Measurements from ENCODE around the gene GHITM. TPM values are rescaled to one million over a fixed set of nuclear protein-coding genes. Genes with fewer than 3 reads are reported as not detected.

GHITM gene
- total and polyA plus RNA-seq, 7 experiments from 2014 or later = 61.5 to 312 (median 78.7) TPM

DNA sequence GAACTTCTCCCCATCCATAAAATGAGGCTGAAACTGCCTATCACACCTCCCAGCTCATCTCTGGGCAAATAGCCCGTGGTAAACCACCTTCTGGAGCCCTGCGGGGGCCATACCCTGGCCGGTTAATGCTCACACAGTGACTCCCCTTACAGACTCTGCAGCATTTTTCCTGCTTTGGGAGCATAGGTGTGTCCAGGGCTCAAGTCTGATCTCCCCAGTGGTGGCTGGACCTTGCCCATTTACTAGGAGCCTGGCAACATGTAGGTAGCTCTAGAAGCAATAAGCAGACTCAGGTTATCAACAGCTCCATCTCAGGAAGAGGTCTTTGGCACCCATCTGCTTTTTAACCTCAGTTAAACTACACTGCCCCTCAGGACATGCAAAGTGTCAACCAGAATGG, 49.5 kb downstream of the GHITM start:
- CTCF ChIA-PET = no interaction called here

DNA sequence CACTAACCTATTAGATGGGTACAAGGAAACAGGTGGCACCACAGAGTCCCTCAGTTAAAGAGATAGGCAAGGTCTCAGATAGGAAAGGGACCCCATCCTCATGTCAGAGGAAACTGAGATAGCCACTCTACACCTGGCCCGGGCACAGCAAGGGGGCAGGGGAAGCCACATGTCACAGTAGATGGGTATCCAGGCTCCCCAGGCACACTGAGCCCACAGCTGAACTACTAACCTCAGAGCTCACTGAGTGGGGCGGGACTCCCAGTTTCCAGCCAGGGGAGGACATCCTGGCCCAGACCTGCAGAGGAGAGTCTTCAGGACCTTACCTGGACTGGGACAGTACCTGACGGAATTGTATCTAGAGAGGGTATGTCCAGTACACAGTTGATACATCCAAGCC, 51.3 kb downstream of the GHITM start:
- no peak overlapping the region for H3K27ac ChIP-seq (ENCODE audit: low read depth, low read length)
- ATAC-seq = peak; percentile 3
- no peak overlapping the region for H3K4me3 ChIP-seq (ENCODE audit: low read length)
- no peak for DNase-seq
- intact Hi-C loops (cut with micrococcal nuclease) = loop anchor here in 1 of 2 donors (5.0 kb wide), 1 partner anchor 43 kb away; no protein-coding TSS in a partner anchor
- Mint-ChIP-seq H3K36me3 (no peaks in the 10 kb centered on the region), H3K9me3 (no peaks in the 10 kb centered on the region), H3K4me3 (peak overlapping the region in 2 of 10 donors; percentile 6 to 11), H3K27me3 (peaks cover 0 to 34% (median 9%) of the 10 kb centered on the region in 5 donors), H3K27ac (peak overlapping the region in 5 of 9 donors; percentile 46 to 70 (median 60)), H3K4me1 (peaks cover 12 to 27% (median 16%) of the 10 kb centered on the region in 7 donors)
- ChIA-PET CTCF (interaction anchor here (0.8 to 1.2 kb wide), 2 partner anchors 9 to 21 kb away, joined by 3 to 4 read pairs; no protein-coding TSS in a partner anchor), POLR2A (interaction anchor here (0.6 to 1.4 kb wide), 2 partner anchors 13 to 52 kb away, joined by 3 to 6 read pairs; no protein-coding TSS in a partner anchor)
- peaks cover 0 to 3% of the 10 kb centered on the region in 2 donors for H3K27me3 ChIP-seq (ENCODE audit: control insufficient read depth in 2 of 2, insufficient read depth in 2 of 2, low read length in 2 of 2)
- H3K4me1 ChIP-seq (ENCODE audit: control insufficient read depth in 2 of 2, insufficient read depth in 2 of 2, low read length in 2 of 2) = peaks cover 18 to 24% of the 10 kb centered on the region in 2 donors
- H3K36me3 ChIP-seq (ENCODE audit: control insufficient read depth in 2 of 3, insufficient read depth in 3 of 3, low read length in 3 of 3) = no peaks in the 10 kb centered on the region
- H3K9me3 ChIP-seq (ENCODE audit: control insufficient read depth in 2 of 3, low read length in 3 of 3) = no peaks in the 10 kb centered on the region

More for the DNA sequence above, 49.5 kb downstream of the GHITM start:
- peaks cover 14 to 20% of the 10 kb centered on the region in 2 donors for H3K4me1 ChIP-seq (ENCODE audit: control insufficient read depth in 2 of 2, insufficient read depth in 2 of 2, low read length in 2 of 2)
- Mint-ChIP-seq H3K4me3 (no peak overlapping the region), H3K27ac (peak overlapping the region in 2 of 9 donors; percentile 14 to 43), H3K9me3 (no peaks in the 10 kb centered on the region), H3K27me3 (peaks cover 0 to 22% (median 5%) of the 10 kb centered on the region in 5 donors), H3K36me3 (no peaks in the 10 kb centered on the region), H3K4me1 (peaks cover 8 to 25% (median 15%) of the 10 kb centered on the region in 7 donors)
- no peaks in the 10 kb centered on the region for H3K9me3 ChIP-seq (ENCODE audit: control insufficient read depth in 2 of 3, low read length in 3 of 3)
- no peaks in the 10 kb centered on the region for H3K36me3 ChIP-seq (ENCODE audit: control insufficient read depth in 2 of 3, insufficient read depth in 3 of 3, low read length in 3 of 3)
- no peak overlapping the region for H3K4me3 ChIP-seq (ENCODE audit: low read length)
- POLR2A ChIA-PET = no interaction called here
- intact Hi-C loops (cut with micrococcal nuclease) = no loop called here
- H3K27me3 ChIP-seq (ENCODE audit: control insufficient read depth in 2 of 2, insufficient read depth in 2 of 2, low read length in 2 of 2) = no peaks in the 10 kb centered on the region
- H3K27ac ChIP-seq (ENCODE audit: low read depth, low read length) = no peak overlapping the region
- no peak for DNase-seq
- no peak for ATAC-seq

DNA sequence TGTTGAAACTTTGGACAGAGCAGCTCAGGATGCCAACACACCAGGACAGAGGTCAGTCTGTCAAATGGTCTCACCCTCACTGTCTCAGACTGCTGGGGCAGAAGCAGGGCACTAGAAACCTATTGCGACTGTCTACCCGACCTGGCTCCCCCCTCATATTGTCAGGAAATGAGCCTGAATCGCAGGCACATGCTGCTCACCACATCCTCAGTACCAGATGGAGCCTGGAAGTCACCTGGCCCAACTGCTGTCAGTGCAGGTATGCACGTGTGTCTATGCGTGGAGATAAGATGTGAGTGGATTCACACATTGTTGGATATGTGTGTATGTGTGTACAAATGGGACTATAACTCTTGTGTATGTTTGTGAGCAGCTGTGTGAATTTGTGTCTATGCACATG, 51.8 kb downstream of the GHITM start:
- peaks cover 0 to 39% (median 14%) of the 10 kb centered on the region in 5 donors for H3K27me3 Mint-ChIP-seq
- DNase-seq (peak in 7 of 9 donors; percentile 24 to 74 (median 61)), ATAC-seq (peak; percentile 78)
- Histone ChIP-seq H3K4me3 (ENCODE audit: low read length) (no peak overlapping the region), H3K27me3 (ENCODE audit: control insufficient read depth in 2 of 2, insufficient read depth in 2 of 2, low read length in 2 of 2) (peaks cover 0 to 3% of the 10 kb centered on the region in 2 donors), H3K36me3 (ENCODE audit: control insufficient read depth in 2 of 3, insufficient read depth in 3 of 3, low read length in 3 of 3) (no peaks in the 10 kb centered on the region), H3K27ac (ENCODE audit: low read depth, low read length) (no peak overlapping the region), H3K9me3 (ENCODE audit: control insufficient read depth in 2 of 3, low read length in 3 of 3) (no peaks in the 10 kb centered on the region), H3K4me1 (ENCODE audit: control insufficient read depth in 2 of 2, insufficient read depth in 2 of 2, low read length in 2 of 2) (peaks cover 18 to 24% of the 10 kb centered on the region in 2 donors)
- peak overlapping the region in 5 of 10 donors; percentile 1 to 22 (median 9) for H3K4me3 Mint-ChIP-seq
- intact Hi-C loops (cut with micrococcal nuclease) = loop anchor here in 1 of 2 donors (5.0 kb wide), 1 partner anchor 44 kb away; no protein-coding TSS in a partner anchor
- no peaks in the 10 kb centered on the region for H3K9me3 Mint-ChIP-seq
- H3K27ac Mint-ChIP-seq = peak overlapping the region in 8 of 9 donors; percentile 0 to 86 (median 52)
- no peaks in the 10 kb centered on the region for H3K36me3 Mint-ChIP-seq
- CTCF ChIA-PET = interaction anchor here (0.7 to 1.2 kb wide), 4 partner anchors 9 to 384 kb away, joined by 3 to 4 read pairs (median 4); no protein-coding TSS in a partner anchor
- peaks cover 12 to 28% (median 16%) of the 10 kb centered on the region in 7 donors for H3K4me1 Mint-ChIP-seq
- POLR2A ChIA-PET = interaction anchor here (0.6 to 1.4 kb wide), 2 partner anchors 14 to 52 kb away, joined by 3 to 6 read pairs; no protein-coding TSS in a partner anchor

DNA sequence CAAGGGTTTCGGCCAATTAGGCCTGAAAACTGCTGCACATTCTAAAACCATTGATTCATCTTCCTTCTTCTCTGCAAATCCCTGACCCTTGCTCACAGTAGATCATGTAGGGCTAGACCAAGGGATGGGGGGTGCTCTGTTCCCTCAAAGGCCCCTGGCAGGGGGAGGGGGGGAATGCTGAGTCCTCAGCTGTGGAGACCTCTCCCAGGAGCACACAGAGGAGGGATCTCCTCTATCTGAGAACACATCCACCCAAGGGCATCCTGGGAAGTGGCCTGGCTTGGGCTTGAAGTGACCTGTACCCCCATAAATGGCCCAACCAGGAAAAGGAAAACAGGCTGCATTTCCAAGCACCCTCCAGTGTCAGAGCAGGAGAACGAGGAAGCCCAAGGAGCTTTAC, 54.0 kb downstream of the GHITM start:
- Histone ChIP-seq H3K36me3 (ENCODE audit: control insufficient read depth in 2 of 3, insufficient read depth in 3 of 3, low read length in 3 of 3) (no peaks in the 10 kb centered on the region), H3K4me3 (ENCODE audit: low read length) (no peak overlapping the region), H3K27ac (ENCODE audit: low read depth, low read length) (no peak overlapping the region), H3K9me3 (ENCODE audit: control insufficient read depth in 2 of 3, low read length in 3 of 3) (no peaks in the 10 kb centered on the region), H3K4me1 (ENCODE audit: control insufficient read depth in 2 of 2, insufficient read depth in 2 of 2, low read length in 2 of 2) (peaks cover 18 to 24% of the 10 kb centered on the region in 2 donors), H3K27me3 (ENCODE audit: control insufficient read depth in 2 of 2, insufficient read depth in 2 of 2, low read length in 2 of 2) (peaks cover 0 to 3% of the 10 kb centered on the region in 2 donors)
- DNase-seq (no peak), ATAC-seq (no peak)
- H3K36me3 Mint-ChIP-seq = no peaks in the 10 kb centered on the region
- no peaks in the 10 kb centered on the region for H3K9me3 Mint-ChIP-seq
- H3K4me1 Mint-ChIP-seq = peaks cover 12 to 28% (median 16%) of the 10 kb centered on the region in 7 donors
- ChIA-PET POLR2A (no interaction called here), CTCF (no interaction called here)
- H3K27ac Mint-ChIP-seq = peak overlapping the region in 1 of 9 donors; percentile 28
- H3K4me3 Mint-ChIP-seq = peak overlapping the region in 3 of 10 donors; percentile 15 to 75 (median 29)
- peaks cover 0 to 55% (median 22%) of the 10 kb centered on the region in 5 donors for H3K27me3 Mint-ChIP-seq
- intact Hi-C loops (cut with micrococcal nuclease) = loop anchor here in 1 of 2 donors (5.0 kb wide), 1 partner anchor 46 kb away; no protein-coding TSS in a partner anchor

DNA sequence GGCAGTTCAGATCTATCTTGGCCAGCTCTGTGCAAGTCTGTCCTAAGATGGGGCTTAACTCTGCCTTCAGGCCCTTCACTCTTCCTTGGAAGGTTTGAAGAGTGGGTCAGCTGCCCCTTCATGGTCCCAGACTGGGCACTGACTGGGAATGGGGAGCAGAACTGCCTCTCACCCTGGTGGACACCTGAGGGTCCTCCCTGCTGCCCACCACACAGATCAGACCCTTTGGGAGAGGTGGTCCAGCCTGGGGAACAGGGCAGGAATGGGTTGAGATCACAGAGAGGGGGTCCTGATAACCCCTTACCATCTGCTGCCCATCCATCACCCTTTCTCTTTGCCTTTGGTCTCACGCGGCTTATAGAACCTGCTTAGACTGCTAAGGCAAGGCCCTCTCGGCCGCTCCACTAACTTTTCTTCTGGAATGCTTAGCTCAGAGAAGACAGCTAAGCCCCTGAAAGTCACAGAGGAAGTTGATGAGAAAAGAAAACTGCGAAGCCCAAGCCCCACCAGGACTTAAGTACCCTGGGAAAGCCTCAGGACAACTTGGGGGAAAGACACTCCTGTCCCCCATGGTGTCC, 54.6 kb downstream of the GHITM start:
- no peak for DNase-seq
- no peak for ATAC-seq
- H3K27me3 ChIP-seq (ENCODE audit: control insufficient read depth in 2 of 2, insufficient read depth in 2 of 2, low read length in 2 of 2) = peaks cover 0 to 3% of the 10 kb centered on the region in 2 donors
- peaks cover 12 to 28% (median 16%) of the 10 kb centered on the region in 7 donors for H3K4me1 Mint-ChIP-seq
- POLR2A ChIA-PET = interaction anchor here (0.6 kb wide), 1 partner anchor 87 kb away, joined by 4 read pairs; no protein-coding TSS in a partner anchor
- CTCF ChIA-PET = interaction anchor here (1.7 kb wide), 1 partner anchor 46 kb away, joined by 5 read pairs; no protein-coding TSS in a partner anchor
- H3K4me1 ChIP-seq (ENCODE audit: control insufficient read depth in 2 of 2, insufficient read depth in 2 of 2, low read length in 2 of 2) = peaks cover 18 to 24% of the 10 kb centered on the region in 2 donors
- H3K36me3 Mint-ChIP-seq = no peaks in the 10 kb centered on the region
- H3K4me3 ChIP-seq (ENCODE audit: low read length) = peak overlapping the region; percentile 52
- H3K27ac ChIP-seq (ENCODE audit: low read depth, low read length) = no peak overlapping the region
- H3K27ac Mint-ChIP-seq = peak overlapping the region in 1 of 9 donors; percentile 28
- H3K9me3 Mint-ChIP-seq = no peaks in the 10 kb centered on the region
- intact Hi-C loops (cut with micrococcal nuclease) = loop anchor here in 1 of 2 donors (1.0 to 5.0 kb wide), 2 partner anchors 17 to 47 kb away; no protein-coding TSS in a partner anchor
- no peaks in the 10 kb centered on the region for H3K9me3 ChIP-seq (ENCODE audit: control insufficient read depth in 2 of 3, low read length in 3 of 3)
- H3K36me3 ChIP-seq (ENCODE audit: control insufficient read depth in 2 of 3, insufficient read depth in 3 of 3, low read length in 3 of 3) = no peaks in the 10 kb centered on the region
- H3K4me3 Mint-ChIP-seq = peak overlapping the region in 9 of 10 donors; percentile 43 to 75 (median 62)
- peaks cover 0 to 59% (median 22%) of the 10 kb centered on the region in 5 donors for H3K27me3 Mint-ChIP-seq

DNA sequence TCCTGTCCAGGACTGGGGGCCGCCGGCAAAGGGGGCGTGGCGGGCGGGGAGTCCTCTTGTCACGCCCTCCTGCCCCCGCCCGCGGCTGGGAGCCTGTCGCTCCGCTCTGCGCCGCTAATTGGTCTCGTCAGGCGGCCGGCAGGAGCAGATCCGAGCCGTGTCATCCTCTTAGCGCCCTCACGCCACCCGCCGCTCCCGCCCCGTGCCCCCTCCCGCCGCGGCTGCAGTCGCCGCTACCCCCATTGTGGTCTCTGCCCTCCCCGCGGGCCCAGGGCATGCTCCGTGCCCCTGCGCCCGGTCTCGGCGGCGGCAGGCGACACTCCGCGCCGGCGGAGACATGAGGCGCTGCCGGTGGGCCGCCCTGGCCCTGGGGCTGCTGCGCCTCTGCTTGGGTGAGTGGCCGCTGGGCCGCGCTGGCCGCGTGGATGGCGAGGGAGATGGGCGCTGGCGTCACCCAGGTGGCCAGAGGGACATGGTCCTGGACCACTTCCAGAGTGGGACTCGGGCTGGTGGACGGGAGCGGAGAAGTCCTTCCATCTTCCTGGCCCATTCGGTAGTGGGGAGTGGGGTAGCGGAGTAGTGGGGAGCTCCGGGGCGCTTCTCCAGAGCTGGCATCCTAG, 55.2 kb downstream of the GHITM start, which contains the start of gene CDHR1:
Gene CDHR1 (plus strand): TSS at position 114 of the 620 bp plus-strand sequence. CDS start 224 bp downstream, at position 338.
- Histone ChIP-seq H3K36me3 (ENCODE audit: control insufficient read depth in 2 of 3, insufficient read depth in 3 of 3, low read length in 3 of 3) (no peaks in the 10 kb centered on the region), H3K27me3 (ENCODE audit: control insufficient read depth in 2 of 2, insufficient read depth in 2 of 2, low read length in 2 of 2) (peaks cover 0 to 3% of the 10 kb centered on the region in 2 donors), H3K27ac (ENCODE audit: low read depth, low read length) (no peak within 1 kb of the TSS), H3K4me3 (ENCODE audit: low read length) (peak within 1 kb of the TSS; percentile 52), H3K4me1 (ENCODE audit: control insufficient read depth in 2 of 2, insufficient read depth in 2 of 2, low read length in 2 of 2) (peaks cover 18 to 24% of the 10 kb centered on the region in 2 donors), H3K9me3 (ENCODE audit: control insufficient read depth in 2 of 3, low read length in 3 of 3) (no peaks in the 10 kb centered on the region)
- ChIA-PET POLR2A (interaction anchor here (0.6 kb wide), 1 partner anchor 9 kb away, joined by 3 read pairs; no protein-coding TSS in a partner anchor), CTCF (interaction anchor here (0.6 to 1.7 kb wide), 2 partner anchors 46 to 344 kb away, joined by 3 to 5 read pairs; no protein-coding TSS in a partner anchor)
- H3K4me1 Mint-ChIP-seq = peaks cover 12 to 28% (median 16%) of the 10 kb centered on the region in 7 donors
- H3K36me3 Mint-ChIP-seq = no peaks in the 10 kb centered on the region
- H3K27ac Mint-ChIP-seq = peak within 1 kb of the TSS in 1 of 9 donors; percentile 28
- intact Hi-C loops (cut with micrococcal nuclease) = loop anchor here in 1 of 2 donors (1.0 to 5.0 kb wide), 2 partner anchors 17 to 47 kb away; no protein-coding TSS in a partner anchor
- peaks cover 0 to 59% (median 22%) of the 10 kb centered on the region in 5 donors for H3K27me3 Mint-ChIP-seq
- peak in 7 of 9 donors; percentile 12 to 49 (median 37) for DNase-seq
- H3K4me3 Mint-ChIP-seq = peak within 1 kb of the TSS; percentile 47 to 75 (median 65)
- ATAC-seq = peak; percentile 79
- no peaks in the 10 kb centered on the region for H3K9me3 Mint-ChIP-seq

Measured in naive thymus-derived CD4-positive, alpha-beta T cell (primary cell).